ENCODE measurements around the gene LONP1. TPM values are rescaled to one million over a fixed set of nuclear protein-coding genes. Genes with fewer than 3 reads are reported as not detected.

LONP1 gene
- total RNA-seq, 1 donor from 2014 or later, result 74.0 TPM

DNA sequence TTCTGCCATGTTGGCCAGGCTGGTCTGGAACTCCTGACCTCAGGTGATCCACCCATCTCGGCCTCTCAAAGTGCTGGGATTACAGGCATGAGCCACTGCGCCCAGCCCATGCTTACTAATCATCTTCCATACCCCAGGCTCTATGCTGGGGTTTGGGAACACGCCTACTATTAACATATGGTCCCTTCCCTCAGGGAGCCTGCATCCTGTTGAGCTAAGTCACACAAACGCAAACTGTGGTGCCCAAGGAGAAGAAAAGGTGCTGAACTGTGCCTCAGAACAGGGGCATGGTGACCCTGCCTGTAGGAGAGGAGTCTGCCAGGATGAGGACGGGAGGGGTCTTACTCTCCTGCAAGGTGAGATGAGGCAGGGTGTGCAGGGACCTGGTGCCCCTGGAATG, 45.2 kb downstream of the LONP1 start:
- no peak overlapping the region for H3K4me3 Mint-ChIP-seq

GRCh38 chr19:5673752-5674151, 46.2 kb downstream of the LONP1 start:
- no peak for DNase-seq (ENCODE audit: extremely low spot score, unreplicated experiment)
- no peak for TF ChIP-seq CTCF (conservative IDR thresholded peaks at IDR 0.05)
- Mint-ChIP-seq H3K27me3 (no peaks in the 10 kb centered on the region), H3K9me3 (no peaks in the 10 kb centered on the region), H3K36me3 (no peaks in the 10 kb centered on the region), H3K4me3 (no peak overlapping the region), H3K4me1 (ENCODE audit: unreplicated experiment) (no peaks in the 10 kb centered on the region), H3K27ac (no peak overlapping the region)

More for the DNA sequence above, 45.2 kb downstream of the LONP1 start:
- Mint-ChIP-seq H3K27me3 (no peaks in the 10 kb centered on the region), H3K27ac (no peak overlapping the region), H3K9me3 (no peaks in the 10 kb centered on the region), H3K36me3 (no peaks in the 10 kb centered on the region), H3K4me1 (ENCODE audit: unreplicated experiment) (no peaks in the 10 kb centered on the region)
- TF ChIP-seq CTCF (conservative IDR thresholded peaks at IDR 0.05), result no peak
- no peak for DNase-seq (ENCODE audit: extremely low spot score, unreplicated experiment)

DNA sequence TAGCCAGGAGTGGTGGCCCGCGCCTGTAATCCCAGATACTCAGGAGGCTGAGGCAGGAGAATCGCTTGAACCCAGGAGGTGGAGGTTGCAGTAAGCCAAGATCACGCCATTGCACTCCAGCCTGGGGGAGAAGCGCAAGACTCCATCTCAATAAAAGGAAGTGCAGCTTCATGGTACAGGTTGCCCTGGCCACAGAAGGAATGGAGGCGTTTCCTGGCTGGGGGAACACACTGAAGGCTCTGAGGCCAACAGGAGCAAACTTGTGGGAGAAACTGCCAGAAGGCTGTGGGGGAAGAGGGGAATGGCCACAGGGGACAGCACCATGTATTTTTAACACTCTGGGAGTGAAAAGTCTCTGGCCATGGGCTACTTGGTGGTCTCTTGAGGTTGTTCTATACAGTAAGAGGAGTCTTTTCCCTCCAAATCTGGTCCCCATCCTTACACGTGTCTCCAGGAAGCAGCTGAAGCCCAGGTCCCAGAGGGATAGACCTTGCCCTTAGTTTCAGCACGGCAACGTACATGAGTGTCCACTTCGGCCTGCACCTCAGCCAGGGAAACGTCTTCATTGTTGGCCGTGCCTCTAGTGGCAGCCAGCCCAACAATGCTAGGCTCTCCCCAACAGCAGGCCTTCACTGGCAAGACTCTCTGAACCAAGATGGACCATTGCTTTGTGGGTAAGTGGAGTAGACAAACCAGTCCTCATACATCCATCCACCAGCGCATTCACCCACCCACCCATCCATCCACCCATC, 47.1 kb downstream of the LONP1 start:
- DNase-seq (ENCODE audit: extremely low spot score, unreplicated experiment), result no peak
- H3K9me3 Mint-ChIP-seq, result no peaks in the 10 kb centered on the region
- H3K36me3 Mint-ChIP-seq, result no peaks in the 10 kb centered on the region
- no peak for TF ChIP-seq CTCF (conservative IDR thresholded peaks at IDR 0.05)
- H3K4me3 Mint-ChIP-seq, result no peak overlapping the region
- no peaks in the 10 kb centered on the region for H3K27me3 Mint-ChIP-seq
- no peaks in the 10 kb centered on the region for H3K4me1 Mint-ChIP-seq (ENCODE audit: unreplicated experiment)
- H3K27ac Mint-ChIP-seq, result peak overlapping the region; percentile 70

- Mint-ChIP-seq H3K9me3 (no peaks in the 10 kb centered on the region), H3K27me3 (no peaks in the 10 kb centered on the region), H3K4me3 (no peak overlapping the region), H3K27ac (no peak overlapping the region), H3K4me1 (ENCODE audit: unreplicated experiment) (peaks cover 6% of the 10 kb centered on the region), H3K36me3 (no peaks in the 10 kb centered on the region)
- DNase-seq (ENCODE audit: extremely low spot score, unreplicated experiment), result no peak
- no peak for TF ChIP-seq CTCF (conservative IDR thresholded peaks at IDR 0.05)
Observed at GRCh38 chr19:5671600-5671999, 48.3 kb downstream of the LONP1 start.

DNA sequence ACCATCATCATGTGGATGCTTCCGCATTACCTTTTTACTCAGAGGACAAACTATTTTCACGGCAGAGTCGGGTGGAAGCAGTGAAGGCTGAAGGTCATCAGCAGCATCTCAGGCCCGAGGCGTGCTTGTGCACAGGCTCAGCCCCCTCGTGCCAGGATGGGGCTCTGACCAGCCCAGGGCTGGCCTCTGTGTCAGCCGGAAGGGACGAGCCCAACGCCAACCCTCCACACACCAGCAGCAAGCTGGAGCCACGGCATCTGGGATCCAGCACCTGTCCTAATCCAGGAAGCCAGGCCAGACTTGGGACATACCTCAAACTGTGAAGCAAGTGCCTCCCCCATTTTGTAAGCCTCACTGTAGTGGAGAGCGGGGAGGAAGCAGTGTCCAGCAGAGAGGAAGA, 50.7 kb downstream of the LONP1 start:
- no peak overlapping the region for H3K27ac Mint-ChIP-seq
- TF ChIP-seq CTCF (conservative IDR thresholded peaks at IDR 0.05), result no peak

More for the DNA sequence above, 50.7 kb downstream of the LONP1 start:
- H3K9me3 Mint-ChIP-seq, result no peaks in the 10 kb centered on the region
- peaks cover 8% of the 10 kb centered on the region for H3K36me3 Mint-ChIP-seq
- H3K4me1 Mint-ChIP-seq (ENCODE audit: unreplicated experiment), result peaks cover 6% of the 10 kb centered on the region
- no peak for DNase-seq (ENCODE audit: extremely low spot score, unreplicated experiment)
- no peaks in the 10 kb centered on the region for H3K27me3 Mint-ChIP-seq
- H3K4me3 Mint-ChIP-seq, result no peak overlapping the region

All from type B pancreatic cell (in vitro differentiated cells).